ENCODE data around the gene PTCH1. TPM values are rescaled to one million over a fixed set of nuclear protein-coding genes. Genes with fewer than 3 reads are reported as not detected.

PTCH1 gene
- total RNA-seq, 1 experiment from 2014 or later: 15.2 TPM

GRCh38 chr9:95452176-95452575 lies 64.6 kb downstream of the PTCH1 start:
- Histone ChIP-seq H3K27me3 (ENCODE audit: insufficient read depth, low read length) (no peaks in the 10 kb centered on the region), H3K9ac (ENCODE audit: low read length) (no peak overlapping the region), H3K4me3 (replicated peaks in 1 of 2; ENCODE audit: low read depth in 1 of 2, low read length in 2 of 2) (no peak overlapping the region), H3K27ac (ENCODE audit: low read depth, low read length) (no peak overlapping the region), H3K9me3 (ENCODE audit: control insufficient read depth in 1 of 2, insufficient read depth in 1 of 2, low read depth in 1 of 2, low read length in 2 of 2) (no peaks in the 10 kb centered on the region), H4K20me1 (ENCODE audit: insufficient read depth) (no peaks in the 10 kb centered on the region), H2AFZ (ENCODE audit: low read depth, low read length, poor library complexity, severe bottlenecking) (no peak overlapping the region), H3K36me3 (ENCODE audit: control insufficient read depth in 1 of 2, insufficient read depth in 2 of 2, low read length in 2 of 2) (0 out of 4 replicates have a peak, but pooled peaks cover 0 to 5% of the 10 kb centered on the region in 2 experiments), H3K4me2 (ENCODE audit: low read length) (no peak overlapping the region), H3K79me2 (ENCODE audit: insufficient read depth, low read length) (no peaks in the 10 kb centered on the region), H3K9me2 (ENCODE audit: insufficient read depth) (no peaks in the 10 kb centered on the region), H3K4me1 (ENCODE audit: control insufficient read depth in 1 of 2, insufficient read depth in 2 of 2, low read length in 2 of 2) (no peaks in the 10 kb centered on the region; a peak in 2 of 4 replicates)
- POLR2A ChIA-PET: no interaction called here
- TF ChIP-seq ZFX (IDR thresholded peaks at IDR 0.05) (no peak), EZH2phosphoT487 (IDR thresholded peaks at IDR 0.05; ENCODE audit: borderline replicate concordance) (no peak), SRF (IDR thresholded peaks at IDR 0.05; ENCODE audit: low read depth) (no peak), ATF3 (IDR thresholded peaks at IDR 0.05) (no peak), EGR1 (IDR thresholded peaks at IDR 0.05; ENCODE audit: low read depth) (no peak), MAX (IDR thresholded peaks at IDR 0.05) (no peak), JUND (IDR thresholded peaks at IDR 0.05) (no peak), CTCF (IDR thresholded peaks at IDR 0.05 in 2 of 3, conservative IDR thresholded peaks at IDR 0.05 in 1 of 3; ENCODE audit: borderline replicate concordance in 1 of 3, insufficient read depth in 1 of 3, low read depth in 2 of 3, low read length in 2 of 3) (no peak), POLR2A (IDR thresholded peaks at IDR 0.05; ENCODE audit: borderline replicate concordance, extremely low read depth, insufficient read depth, insufficient read length) (no peak), SIN3A (IDR thresholded peaks at IDR 0.05; ENCODE audit: low read depth) (no peak), EZH2 (IDR thresholded peaks at IDR 0.05) (no peak), TCF7L2 (IDR thresholded peaks at IDR 0.05; ENCODE audit: borderline replicate concordance, extremely low read depth, insufficient read depth, insufficient read length) (no peak), ZNF274 (IDR thresholded peaks at IDR 0.05; ENCODE audit: low read depth, low read length) (no peak), REST (IDR thresholded peaks at IDR 0.05; ENCODE audit: low read depth) (no peak), ZBTB33 (IDR thresholded peaks at IDR 0.05; ENCODE audit: extremely low read depth, insufficient replicate concordance, low read length) (no peak), FOSL1 (IDR thresholded peaks at IDR 0.05; ENCODE audit: low read depth) (no peak), POLR2AphosphoS5 (IDR thresholded peaks at IDR 0.05; ENCODE audit: low read depth, low read length) (no peak)
- BruUV-seq (replicated peaks): no TSS peak
- ATAC-seq: no peak
- CTCF ChIA-PET: no interaction called here
- DNase-seq (ENCODE audit: low read depth, low spot score): no peak
- intact Hi-C loops (cut with micrococcal nuclease): no loop called here
- RAD21 ChIA-PET (ENCODE audit: low non-redundant PET in 1 of 2, low total read pairs in 2 of 2, uncharacterized antibody in 2 of 2, unreplicated experiment in 2 of 2): interaction anchor here in 1 of 2 experiments (0.6 kb wide), 1 partner anchor 767 kb away, joined by 6 read pairs; no protein-coding TSS in a partner anchor

All from HCT116 (cell line).